NCI-H524 (cell line): ENCODE results near the gene MAD1L1.
A peak's percentile ranks its signal among the peaks of the same experiment; 100 is the strongest.

Experiments used
- DNase-seq, 2 experiments: peaks; one replicate each; lab custom pipeline; 2025; lab: John Stamatoyannopoulos, UW

MAD1L1 gene

GRCh38 chr7:2200584-2200980, 32.2 kb downstream of the MAD1L1 start:
- DNase-seq: no peak

GRCh38 chr7:2199956-2200583, 32.7 kb downstream of the MAD1L1 start:
- no peak for DNase-seq

GRCh38 chr7:2199528-2199927, 33.2 kb downstream of the MAD1L1 start:
- no peak for DNase-seq

DNA sequence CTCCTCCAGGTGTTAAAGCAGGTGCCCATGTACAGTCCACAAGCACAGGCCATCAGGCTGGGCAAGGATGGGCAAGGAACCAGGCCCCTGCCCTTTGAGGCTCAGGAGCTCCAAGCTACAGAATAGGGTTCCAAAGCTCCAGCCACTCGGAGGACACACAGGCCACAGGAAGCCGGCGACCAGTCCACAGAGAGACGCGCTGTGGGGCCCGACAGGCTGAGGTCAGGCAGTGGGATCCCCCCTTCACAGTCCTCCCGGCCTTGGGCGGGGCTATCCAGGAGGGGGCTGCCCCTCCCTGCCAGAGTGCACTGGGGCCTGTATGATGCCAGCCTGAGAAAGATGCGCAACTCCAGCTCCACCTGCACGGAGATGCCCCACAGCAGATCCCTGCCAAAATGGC, 34.0 kb downstream of the MAD1L1 start:
- DNase-seq: no peak

DNA sequence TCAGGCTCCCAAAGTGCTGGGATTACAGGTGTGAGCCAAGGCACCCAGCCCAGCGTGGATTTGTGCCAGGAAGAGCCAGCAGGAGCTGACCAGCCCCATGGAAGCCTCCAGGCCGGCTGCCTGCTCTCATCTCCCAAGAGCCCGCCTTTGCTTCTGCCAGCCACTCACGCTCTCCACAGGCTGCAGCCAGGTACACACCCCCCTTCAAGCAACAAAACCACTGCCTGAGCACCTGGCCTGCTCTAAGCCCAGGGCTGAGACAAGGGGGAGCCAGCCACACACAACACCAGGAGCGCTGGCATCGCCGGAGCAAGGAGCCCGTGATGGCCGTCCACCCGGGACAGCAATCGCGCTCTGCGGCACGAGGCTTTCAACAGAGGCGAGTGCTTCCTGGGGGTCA, 34.5 kb downstream of the MAD1L1 start:
- peak; percentile 1 to 25 for DNase-seq

DNA sequence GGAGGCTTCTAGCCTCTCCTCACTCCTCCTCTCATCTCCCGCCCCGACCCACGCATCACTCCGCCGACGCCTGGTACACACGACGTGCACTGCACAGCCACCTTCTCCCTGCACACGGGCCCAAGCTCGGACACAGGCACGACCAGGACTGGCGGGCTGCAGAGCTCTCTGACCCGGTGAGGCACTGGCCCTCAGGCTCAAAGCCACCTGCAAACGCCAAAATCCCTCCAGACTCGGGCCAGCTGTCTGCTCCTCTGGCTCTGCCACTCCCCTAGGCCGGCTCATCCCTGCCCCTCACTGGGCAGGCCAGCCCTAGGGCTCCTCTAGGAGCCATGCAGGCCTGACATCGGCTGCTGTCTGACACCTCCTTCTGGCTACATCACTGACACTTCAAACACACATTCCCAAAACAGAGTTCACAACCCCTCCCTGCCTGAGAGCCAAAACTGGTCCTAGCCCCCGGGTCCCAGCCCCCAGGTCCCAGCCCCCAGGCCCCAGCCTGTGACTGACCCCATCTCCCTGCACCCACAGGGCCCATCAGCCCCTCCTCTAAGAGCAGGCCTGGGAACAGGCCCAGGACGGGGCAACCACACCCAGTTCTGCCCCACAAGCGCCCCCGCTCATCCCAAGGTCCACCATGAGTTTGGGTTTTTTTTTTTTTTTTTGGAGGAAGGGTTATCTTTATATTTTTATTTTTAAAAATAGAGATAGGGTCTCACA, 35.1 kb downstream of the MAD1L1 start:
- DNase-seq: peak; percentile 7 to 61

DNA sequence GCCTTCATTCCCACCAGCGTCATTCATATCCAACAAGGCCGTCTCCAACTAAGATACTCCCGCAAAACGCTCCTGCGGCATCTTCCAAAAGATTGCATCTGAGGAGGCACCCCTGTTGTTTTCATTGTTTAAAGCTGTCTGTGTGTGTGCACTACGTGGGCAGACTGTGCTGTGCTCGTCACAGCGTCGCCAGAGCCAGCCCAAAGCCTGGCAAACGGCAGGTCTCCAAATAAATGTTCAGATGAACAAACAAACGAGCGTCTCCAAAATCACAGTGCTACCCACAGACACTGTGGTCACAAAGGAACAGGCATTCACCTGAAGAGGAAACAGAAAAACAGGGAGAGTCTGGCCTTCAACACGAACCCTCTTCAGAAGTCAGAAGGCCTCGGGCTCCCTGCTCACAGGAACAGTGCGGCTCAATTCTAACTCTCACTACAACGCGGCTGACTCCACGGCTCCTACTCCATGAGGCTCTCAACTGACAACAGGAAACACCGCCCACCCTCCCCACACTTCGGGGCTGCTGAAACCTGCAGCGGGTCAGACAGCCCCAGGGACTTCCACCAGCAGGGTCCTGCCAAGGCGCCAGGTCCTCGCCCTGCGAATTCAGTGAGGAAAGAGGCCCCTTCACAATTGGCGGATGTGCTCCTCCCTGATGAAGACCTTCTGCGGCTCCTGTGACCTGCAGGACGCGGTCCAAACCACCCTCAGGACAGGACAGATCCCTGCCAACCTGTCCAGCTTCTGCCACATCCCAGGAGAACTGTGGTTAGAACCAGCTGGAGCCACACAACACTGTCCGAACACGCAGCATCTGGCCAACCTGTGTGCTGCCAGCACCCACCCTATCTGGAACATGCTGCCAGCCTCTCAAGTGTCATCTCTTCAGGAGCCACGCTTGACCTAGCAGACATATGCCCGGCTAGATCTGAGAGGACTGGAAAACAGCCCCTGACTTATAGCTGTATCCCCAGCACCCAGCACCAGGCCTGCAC, 36.1 kb downstream of the MAD1L1 start:
- peak; percentile 58 to 83 for DNase-seq

DNA sequence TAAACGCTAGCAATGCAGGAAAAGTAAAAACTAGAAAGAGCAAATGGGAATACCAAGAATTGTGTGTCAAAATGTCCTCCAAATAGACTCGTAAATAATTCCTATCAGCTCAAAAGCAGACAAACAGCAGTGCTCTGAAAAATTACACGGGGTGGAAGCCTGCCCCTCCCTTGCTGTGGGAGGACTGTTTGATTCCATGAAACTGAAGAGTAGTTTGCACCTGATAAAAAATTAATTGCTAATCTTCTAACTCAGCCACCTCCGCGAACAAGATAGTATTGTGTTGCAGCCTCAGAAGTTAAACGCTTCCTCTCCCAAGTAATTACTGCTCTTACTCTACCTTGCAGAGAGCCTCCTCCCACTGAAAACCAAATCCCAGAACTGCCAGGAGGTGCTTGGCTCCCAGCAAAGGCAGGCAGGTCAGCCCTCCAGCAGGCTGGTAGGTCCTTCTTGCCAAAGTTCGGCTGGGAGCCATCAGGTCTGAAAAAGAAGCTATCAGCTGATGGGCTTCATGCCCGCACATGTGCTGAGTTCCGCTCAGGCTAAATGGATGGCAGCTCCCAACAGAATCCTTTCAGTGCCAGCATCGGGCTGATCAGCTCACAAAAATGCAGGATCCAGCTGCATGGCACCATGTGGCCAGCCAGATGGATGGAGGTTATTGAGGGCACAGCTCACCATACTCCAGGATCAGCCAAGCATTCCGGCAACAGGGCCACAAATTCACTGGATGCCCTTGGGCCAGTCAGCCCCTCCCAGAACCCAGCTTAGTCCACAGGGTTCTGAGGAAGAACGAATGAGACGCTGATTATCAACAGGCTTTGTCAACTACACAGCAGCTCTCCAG, 37.1 kb downstream of the MAD1L1 start:
- DNase-seq: peak; percentile 64 to 70

GRCh38 chr7:2193575-2194305, 39.0 kb downstream of the MAD1L1 start:
- no peak for DNase-seq

DNA sequence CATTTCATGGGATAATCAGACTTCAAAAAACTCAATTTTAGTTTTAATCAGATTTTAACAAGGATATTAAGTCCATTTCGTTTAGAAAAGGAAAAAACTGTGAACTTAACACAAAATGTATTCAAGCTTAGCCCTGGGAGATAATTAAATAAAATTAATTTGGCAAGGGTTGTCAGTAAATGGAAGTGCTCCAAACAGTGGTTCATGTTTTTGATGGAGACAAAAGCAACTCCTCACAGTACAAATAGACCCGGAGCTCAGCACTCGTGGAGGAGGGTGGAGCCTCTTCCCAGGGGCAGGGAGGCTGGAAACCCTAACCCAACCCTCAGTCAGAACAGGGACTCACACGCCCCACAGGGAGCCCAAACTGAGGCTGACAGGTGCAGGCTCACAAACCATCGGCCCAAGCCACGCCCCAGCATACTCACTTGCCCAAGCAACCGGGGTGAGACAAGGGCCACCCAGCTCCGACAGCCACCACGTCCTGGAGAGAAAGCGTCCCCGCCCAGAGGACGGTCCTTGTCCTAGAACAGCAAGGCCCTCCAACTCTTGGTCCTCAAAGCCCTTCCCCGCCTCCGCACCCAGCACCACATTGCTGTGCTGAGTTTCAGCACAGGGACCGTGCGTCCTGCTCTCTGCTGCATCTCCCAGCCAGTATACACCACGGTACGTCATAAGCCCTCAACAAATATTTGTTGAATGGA, 39.8 kb downstream of the MAD1L1 start:
- DNase-seq: no peak

GRCh38 chr7:2191016-2191415, 41.7 kb downstream of the MAD1L1 start:
- no peak for DNase-seq

GRCh38 chr7:2190531-2190930, 42.2 kb downstream of the MAD1L1 start:
- no peak for DNase-seq

DNA sequence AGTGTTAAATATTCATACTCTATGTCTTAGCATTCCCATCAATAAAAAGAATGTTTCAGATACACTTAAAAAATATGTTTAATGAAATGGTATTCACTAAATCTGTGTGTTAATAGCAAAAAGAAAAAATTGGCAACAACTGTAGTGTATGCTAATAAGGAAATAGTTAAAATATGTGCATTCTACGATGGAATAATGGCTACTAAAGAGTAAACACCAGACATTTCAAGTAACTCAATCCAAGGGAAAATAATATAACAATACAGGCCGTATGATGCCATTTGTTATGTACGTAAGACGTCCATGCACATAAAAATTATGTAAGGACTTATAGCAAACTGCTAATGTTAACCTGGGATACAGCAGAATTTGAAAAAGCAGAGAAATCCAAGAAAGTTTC, 46.6 kb downstream of the MAD1L1 start:
- DNase-seq: no peak

DNA sequence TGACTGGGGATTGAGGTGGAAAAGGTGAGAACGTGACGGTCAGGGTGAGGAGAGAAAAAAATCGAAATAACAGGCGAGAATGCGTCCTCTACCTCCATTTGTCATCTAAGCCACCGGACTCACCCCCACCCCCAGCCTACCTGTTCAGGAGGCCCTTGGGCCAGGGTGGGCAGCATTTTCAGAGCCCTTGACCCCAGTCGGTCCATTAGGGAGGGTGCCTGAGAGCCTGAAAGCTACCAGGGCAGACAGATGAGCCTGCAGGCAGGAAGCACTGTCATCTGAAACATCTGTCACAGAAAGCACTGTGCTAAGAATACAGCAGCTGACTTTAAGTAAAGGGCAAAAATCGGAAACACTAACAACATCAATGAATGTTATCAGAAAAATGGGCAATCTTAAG, 47.0 kb downstream of the MAD1L1 start:
- no peak for DNase-seq

GRCh38 chr7:2182461-2182860, 50.3 kb downstream of the MAD1L1 start:
- no peak for DNase-seq

DNA sequence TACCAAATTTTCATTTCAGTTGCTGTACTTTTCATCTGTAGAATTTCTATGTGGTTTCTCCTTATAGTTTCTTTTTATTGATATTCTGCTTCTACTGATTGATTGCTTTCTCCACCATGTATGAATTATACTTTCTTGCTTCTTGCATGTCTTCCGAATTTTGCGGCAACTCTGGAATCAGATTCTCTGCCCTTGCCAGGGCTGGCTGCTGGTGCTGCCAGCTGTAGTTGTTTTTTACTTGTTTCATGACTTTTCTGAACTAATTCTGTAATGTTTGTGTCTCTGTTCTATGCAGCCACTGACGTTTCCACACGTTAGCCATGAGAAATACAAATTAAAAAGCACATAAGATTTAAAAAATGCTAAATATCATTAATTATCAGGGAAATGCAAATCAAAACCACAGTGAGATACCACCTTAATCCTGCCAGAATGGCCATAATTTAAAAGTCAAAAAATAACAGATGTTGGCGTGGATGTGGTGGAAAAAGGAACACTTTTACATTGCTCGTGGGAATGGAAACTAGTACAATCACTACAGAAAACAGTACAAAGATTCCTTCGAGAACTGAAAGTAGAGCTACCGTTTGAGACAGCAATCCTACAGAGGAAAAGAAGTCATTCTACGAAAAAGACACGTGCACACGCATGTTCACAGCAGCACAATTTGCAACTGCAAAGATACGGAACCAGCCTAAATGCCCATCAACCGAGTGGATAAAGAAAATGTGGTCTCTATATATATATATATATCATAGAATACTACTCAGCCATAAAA, 51.5 kb downstream of the MAD1L1 start:
- DNase-seq: no peak

GRCh38 chr7:2180081-2180480, 52.7 kb downstream of the MAD1L1 start:
- no peak for DNase-seq

DNA sequence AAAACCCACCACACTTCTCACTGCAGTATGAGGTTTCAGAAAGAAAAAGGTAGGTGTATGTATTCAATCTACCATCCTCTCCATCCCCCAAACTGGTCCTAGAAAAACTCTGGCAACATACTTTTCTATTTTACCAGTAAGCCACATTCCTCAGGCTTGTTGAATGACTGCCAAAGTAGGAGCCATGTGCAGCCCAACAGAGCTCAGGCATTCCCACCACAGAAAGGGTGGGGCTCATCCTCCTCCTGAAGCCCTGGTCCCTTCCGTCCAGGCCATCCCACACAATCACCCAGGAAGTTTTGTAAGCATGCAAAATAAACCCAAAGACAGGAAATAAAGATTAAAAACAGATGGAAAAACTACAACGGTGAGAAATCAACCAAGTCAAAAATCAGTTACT, 57.2 kb downstream of the MAD1L1 start:
- no peak for DNase-seq

GRCh38 chr7:2175091-2175490, 57.7 kb downstream of the MAD1L1 start:
- DNase-seq: no peak
